ENCODE measurements around the gene ACTL9.

- TF ChIP-seq POLR2A (IDR thresholded peaks at IDR 0.05; ENCODE audit: low read length) (no peak), GATA1 (IDR thresholded peaks at IDR 0.05; ENCODE audit: low read depth, low read length) (no peak)
These were observed 2.4 kb upstream of the ACTL9 start for GRCh38 chr19:8700956-8701355.

Data from erythroblast (primary cell).